Endothelial cell (in vitro differentiated cells): Measurements from ENCODE around the gene SHISA8. TPM values are rescaled to one million over a fixed set of nuclear protein-coding genes. Genes with fewer than 3 reads are reported as not detected.

Source experiments
- DNase-seq: peaks from one replicate; pipeline ENCODE4 v3.0.0; 2021; ENCODE audit warnings: low spot score
- H3K27ac Mint-ChIP-seq: one replicate; pipeline ENCODE4 v1.8.0; 2021; ENCODE audit warnings: mixed read lengths, inconsistent platforms; ENCODE audit not compliant: unreplicated experiment
- H3K27me3 Mint-ChIP-seq: one replicate; pipeline ENCODE4 v1.8.0; 2021; ENCODE audit warnings: mild to moderate bottlenecking, moderate library complexity, mixed read lengths, inconsistent platforms; ENCODE audit not compliant: unreplicated experiment
- H3K36me3 Mint-ChIP-seq: one replicate; pipeline ENCODE4 v1.8.0; 2021; ENCODE audit warnings: mild to moderate bottlenecking, low read depth, mixed read lengths, inconsistent platforms; ENCODE audit not compliant: unreplicated experiment
- H3K4me1 Mint-ChIP-seq: one replicate; pipeline ENCODE4 v1.8.0; 2021; ENCODE audit warnings: mild to moderate bottlenecking, mixed read lengths, inconsistent platforms; ENCODE audit not compliant: unreplicated experiment
- H3K4me3 Mint-ChIP-seq: one replicate; pipeline ENCODE4 v1.8.0; 2021; ENCODE audit warnings: mild to moderate bottlenecking, mixed read lengths, inconsistent platforms; ENCODE audit not compliant: unreplicated experiment
- H3K9me3 Mint-ChIP-seq: one replicate; pipeline ENCODE4 v1.8.0; 2021; ENCODE audit warnings: mixed read lengths, inconsistent platforms; ENCODE audit not compliant: unreplicated experiment
- CTCF ChIP-seq: fragments of 200-600 bp; sonication (generic); IDR thresholded peaks from one replicate; pipeline ENCODE4 v1.5.0; 2021; ENCODE audit warnings: antibody characterized with exemption; ENCODE audit not compliant: unreplicated experiment
- total RNA-seq: library from RNA; stranded (reverse); fragmentation: NEBNext Ultra II Directional; extraction: Animal tissue kit (Norgen Biotek cat#: 25700); gene quantifications from one replicate; pipeline ENCODE4 v1.2.1, GENCODE V29; 2021; ENCODE audit not compliant: unreplicated experiment

The SHISA8 gene
- total RNA-seq, 1 donor from 2014 or later, result 0.41 TPM

GRCh38 chr22:41922940-41923594, 8.2 kb upstream of the SHISA8 start:
- H3K9me3 Mint-ChIP-seq, result no peaks in the 10 kb centered on the region
- no peak overlapping the region for H3K4me3 Mint-ChIP-seq
- peaks cover 11% of the 10 kb centered on the region for H3K27me3 Mint-ChIP-seq
- no peak overlapping the region for H3K27ac Mint-ChIP-seq
- H3K4me1 Mint-ChIP-seq, result peaks cover 14% of the 10 kb centered on the region
- H3K36me3 Mint-ChIP-seq, result no peaks in the 10 kb centered on the region
- TF ChIP-seq CTCF, result no peak
- no peak for DNase-seq

GRCh38 chr22:41922328-41922727, 7.5 kb upstream of the SHISA8 start:
- no peaks in the 10 kb centered on the region for H3K36me3 Mint-ChIP-seq
- H3K27me3 Mint-ChIP-seq, result peaks cover 8% of the 10 kb centered on the region
- H3K9me3 Mint-ChIP-seq, result no peaks in the 10 kb centered on the region
- TF ChIP-seq CTCF, result no peak
- no peak for DNase-seq
- H3K27ac Mint-ChIP-seq, result no peak overlapping the region
- H3K4me1 Mint-ChIP-seq, result peaks cover 18% of the 10 kb centered on the region
- H3K4me3 Mint-ChIP-seq, result no peak overlapping the region

DNA sequence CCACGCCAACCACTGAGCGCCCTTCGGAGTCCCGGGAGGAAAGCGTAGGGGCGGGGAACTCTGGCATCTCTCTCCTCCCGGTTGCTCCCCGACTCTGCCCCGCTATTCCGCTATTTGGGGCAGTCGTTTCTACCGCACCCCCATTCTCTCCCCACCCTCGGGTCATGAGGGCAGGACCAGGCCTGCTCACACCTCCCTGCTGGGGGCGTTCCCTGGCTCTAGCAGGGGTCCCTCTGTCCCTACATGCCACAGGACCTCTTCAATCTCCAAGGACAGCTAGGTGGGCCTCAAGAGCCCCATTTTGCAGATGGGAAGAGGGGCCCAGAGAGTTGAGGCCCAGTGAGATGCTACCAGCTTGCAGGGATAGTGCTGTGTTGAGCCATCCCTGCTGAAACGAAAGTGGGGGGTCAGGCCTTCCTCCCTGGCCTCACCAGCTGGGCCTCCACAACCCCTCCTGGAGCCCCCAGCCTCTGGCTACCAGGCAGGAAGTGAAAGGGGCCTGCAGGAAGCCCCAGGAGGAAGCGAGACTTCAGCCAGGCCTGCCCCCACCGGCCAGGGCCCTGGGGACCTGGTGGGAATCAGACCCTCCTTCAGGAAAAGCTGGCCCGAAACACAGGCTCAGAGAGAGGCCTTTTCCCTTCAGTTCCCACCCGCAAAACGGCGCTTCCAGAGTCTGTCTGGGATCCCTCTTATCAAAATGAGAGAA, 5.5 kb upstream of the SHISA8 start:
- peaks cover 15% of the 10 kb centered on the region for H3K27me3 Mint-ChIP-seq
- DNase-seq, result peak; percentile 37
- peak overlapping the region; percentile 61 for H3K27ac Mint-ChIP-seq
- no peaks in the 10 kb centered on the region for H3K36me3 Mint-ChIP-seq
- TF ChIP-seq CTCF, result no peak
- H3K4me3 Mint-ChIP-seq, result no peak overlapping the region
- H3K9me3 Mint-ChIP-seq, result no peaks in the 10 kb centered on the region
- H3K4me1 Mint-ChIP-seq, result peaks cover 32% of the 10 kb centered on the region

GRCh38 chr22:41919357-41920224, 4.7 kb upstream of the SHISA8 start:
- Mint-ChIP-seq H3K27me3 (peaks cover 12% of the 10 kb centered on the region), H3K27ac (no peak overlapping the region), H3K36me3 (no peaks in the 10 kb centered on the region), H3K9me3 (no peaks in the 10 kb centered on the region), H3K4me1 (peaks cover 32% of the 10 kb centered on the region), H3K4me3 (no peak overlapping the region)
- peak; percentile 70 for DNase-seq
- TF ChIP-seq CTCF, result no peak
